AG08396 (cell line): ENCODE data around the gene CD151.
A peak's percentile ranks its signal among the peaks of the same experiment; 100 is the strongest.

Experiments
- DNase-seq: peaks from one replicate; pipeline ENCODE4 v3.0.0; 2012; ENCODE audit warnings: low spot score, mixed read lengths

CD151 gene

DNA sequence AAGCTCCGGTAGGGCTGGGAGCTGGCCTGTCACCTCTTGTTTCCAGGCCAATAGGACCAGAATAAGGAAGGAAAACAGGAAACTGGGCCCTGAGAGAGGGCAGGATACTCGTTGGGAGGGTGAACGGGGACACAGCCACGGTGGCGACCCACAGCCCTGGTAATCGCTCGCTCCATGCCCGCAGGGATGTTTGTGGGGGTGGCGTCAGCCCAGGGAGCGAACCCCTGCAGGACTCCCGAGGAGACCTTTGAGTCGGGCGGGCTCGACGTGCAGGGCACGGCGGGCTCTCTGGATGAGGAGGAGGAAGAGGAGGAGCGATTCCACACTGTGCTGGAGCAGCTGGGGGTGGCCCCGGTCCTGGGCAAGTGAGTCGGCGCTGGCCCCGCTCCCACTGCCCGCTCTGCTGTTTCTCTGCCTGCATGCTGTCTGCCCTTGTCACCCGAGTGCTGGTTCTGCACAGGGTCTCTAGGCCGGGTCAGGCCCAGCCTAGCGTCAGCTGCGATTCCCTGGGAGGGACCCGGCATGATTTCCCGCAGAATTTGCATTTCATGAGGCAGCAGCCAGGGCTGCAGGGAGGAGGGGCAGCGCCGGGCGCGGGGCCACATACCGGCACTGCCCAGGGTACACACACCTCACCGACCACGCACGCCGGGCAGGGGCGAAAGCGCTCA lies 3.4 kb upstream of the CD151 start:
- no peak for DNase-seq

- no peak for DNase-seq
Observed at GRCh38 chr11:829847-830294, 2.9 kb upstream of the CD151 start.

DNA sequence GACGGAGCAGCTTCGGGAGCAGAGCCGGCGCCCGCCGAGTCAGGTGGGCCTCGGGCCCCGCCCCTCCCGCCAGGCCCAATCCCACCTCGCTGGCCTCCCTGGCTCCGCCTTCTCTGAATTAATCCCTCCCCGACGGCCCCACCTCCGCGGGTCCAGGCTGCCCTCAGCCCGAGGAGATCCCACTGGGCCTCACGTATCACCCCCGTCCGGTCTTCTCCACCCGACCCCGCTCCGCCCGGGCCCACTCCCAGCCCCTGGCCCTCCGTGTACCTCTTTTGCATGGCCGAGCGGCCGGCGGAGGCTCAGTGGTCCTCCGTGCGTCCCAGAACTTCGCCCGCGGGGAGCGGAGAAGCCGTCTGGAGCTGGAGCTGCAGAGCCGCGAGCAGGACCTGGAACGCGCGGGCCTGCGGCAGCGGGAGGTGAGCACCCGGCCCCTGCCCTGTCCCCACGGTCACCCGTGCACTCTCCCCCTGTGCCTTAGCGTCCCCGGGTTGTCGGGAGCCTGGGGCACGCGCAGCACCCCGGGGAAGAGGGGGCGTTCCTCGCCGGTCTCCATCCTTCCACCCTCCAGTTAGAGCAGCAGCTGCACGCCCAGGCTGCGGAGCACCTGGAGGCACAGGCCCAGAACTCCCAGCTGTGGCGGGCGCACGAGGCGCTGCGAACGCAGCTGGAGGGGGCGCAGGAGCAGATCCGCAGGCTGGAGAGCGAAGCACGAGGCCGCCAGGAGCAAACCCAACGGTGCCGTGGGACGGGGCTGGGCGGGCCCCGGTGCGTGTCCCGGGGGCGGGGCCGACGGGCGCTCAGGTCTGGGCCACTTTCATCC lies 2.2 kb upstream of the CD151 start:
- DNase-seq: peak; percentile 73

- no peak for DNase-seq
Observed at GRCh38 chr11:831118-831864, 1.5 kb upstream of the CD151 start.

GRCh38 chr11:831961-832528 lies 707 bp upstream of the CD151 start:
- no peak for DNase-seq

DNA sequence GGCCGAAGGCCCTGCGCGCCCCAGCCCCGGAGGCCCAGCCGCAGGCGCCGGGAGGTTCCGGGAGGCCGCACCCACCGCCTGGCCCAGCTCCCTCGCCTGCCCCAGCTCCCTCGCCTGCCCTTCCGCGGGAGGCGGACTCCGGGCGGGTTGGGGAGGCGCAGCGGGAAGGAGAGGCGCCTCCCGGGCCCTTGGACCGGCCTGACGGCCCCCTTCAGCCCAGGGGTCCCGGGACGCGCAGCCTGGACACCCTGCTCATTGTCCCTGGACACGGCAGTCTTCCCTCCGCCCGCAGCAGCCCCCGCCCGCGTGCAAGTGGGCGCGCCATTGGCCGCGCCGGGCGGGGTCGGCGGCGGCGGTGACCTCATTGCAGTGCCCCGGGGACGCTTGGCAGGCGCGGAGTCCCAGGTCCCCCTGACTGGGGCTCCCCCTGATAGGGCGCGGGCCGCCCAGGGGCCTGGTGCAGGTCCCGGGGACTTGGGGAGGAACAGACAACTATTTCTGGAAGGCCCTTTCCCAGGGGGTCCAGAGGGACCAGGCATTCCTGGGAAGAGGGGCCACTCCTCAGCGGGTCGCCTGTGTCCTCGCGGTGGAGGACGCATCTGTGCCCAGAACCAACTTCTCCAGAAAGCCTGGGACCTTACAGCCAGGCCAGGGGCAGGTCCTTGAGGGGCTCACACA lies 501 bp downstream of the CD151 start:
- no peak for DNase-seq

DNA sequence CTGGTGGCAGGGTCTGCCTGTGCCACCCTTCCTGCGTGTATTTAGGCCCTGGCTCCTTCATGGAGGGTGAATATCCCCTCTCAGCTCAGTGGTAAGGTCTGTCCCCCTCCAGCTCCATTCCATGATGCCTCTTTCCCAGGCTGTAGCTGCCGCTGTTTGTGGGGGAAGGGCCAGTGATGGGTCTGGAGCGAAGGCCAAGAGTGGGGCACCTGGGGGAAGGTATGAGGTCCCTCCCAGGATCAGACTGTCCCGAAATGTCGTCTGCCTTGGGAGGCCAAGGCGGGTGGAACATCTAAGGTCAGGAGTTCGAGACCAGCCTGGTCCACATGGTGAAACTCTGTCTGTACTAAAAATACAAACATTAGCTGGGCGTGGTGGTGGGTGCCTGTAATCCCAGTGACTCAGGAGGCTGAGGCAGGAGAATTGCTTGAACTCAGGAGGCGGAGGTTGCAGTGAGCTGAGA lies 1.1 kb downstream of the CD151 start:
- no peak for DNase-seq

DNA sequence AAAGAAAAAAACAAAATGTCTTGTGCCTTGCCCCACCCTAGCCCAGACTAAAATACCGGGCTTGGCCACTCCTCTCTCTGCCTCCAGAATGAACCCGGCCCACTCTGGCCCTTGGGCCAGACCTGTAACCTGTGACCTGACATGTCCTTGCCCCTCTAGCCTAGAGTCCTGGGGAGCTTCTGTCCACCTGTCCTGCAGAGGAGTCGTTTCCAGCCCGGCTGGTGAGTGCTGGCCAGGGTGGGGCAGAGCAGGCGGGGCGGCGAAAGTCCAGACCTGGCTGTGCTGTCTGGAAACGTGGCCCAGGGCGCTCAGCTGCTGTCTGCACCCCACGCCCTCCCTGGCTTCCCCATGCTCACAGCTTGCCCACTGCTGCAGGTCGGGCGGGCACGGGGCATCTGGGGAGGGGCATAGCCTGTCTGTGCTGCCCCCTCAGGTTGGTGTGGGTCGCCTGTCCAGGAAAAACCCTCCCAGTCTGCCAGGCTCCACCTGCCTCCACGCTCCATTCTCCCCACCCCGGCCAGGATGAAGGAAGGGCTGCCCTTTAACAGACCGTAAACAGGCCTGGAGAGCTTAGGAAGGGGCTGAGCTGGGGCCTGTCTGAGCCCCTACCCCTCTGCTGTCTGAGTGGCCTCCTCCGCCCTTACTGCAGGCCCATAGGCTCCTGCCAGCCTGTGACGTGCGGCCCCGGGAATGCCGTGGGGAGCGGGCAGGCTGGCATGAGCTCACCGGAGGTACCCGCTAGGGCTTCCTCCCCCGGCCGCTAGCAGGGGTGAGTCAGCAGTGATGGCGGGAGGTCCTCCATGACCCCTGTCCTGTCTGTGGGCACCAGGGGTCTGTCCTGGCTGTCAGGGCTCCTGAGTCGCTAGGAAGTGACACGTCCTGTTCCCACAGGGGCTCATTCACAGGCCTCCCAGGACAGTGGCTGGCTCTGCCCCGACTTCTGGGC lies 1.9 kb downstream of the CD151 start:
- DNase-seq: peak; percentile 74

- no peak for DNase-seq
Observed at GRCh38 chr11:836274-836673, 3.5 kb downstream of the CD151 start.

DNA sequence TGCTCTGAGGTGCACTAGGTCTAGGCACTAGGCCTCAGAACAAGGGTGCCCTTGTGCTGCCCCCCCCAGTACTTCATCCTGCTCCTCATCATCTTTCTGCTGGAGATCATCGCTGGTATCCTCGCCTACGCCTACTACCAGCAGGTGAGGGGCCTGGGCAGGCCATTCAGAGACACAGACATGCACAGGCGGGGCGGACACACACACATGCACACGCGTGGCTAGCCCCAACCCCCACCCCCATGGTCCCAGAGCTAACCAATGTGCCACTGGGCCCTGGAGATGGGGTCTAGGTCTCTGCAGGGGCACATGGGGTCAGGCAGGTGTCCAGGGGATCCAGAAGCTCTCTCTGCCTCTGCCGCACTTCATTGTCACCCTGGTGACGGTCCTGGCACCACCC lies 3.9 kb downstream of the CD151 start:
- DNase-seq: no peak

GRCh38 chr11:837189-837989 lies 4.6 kb downstream of the CD151 start:
- DNase-seq: no peak

DNA sequence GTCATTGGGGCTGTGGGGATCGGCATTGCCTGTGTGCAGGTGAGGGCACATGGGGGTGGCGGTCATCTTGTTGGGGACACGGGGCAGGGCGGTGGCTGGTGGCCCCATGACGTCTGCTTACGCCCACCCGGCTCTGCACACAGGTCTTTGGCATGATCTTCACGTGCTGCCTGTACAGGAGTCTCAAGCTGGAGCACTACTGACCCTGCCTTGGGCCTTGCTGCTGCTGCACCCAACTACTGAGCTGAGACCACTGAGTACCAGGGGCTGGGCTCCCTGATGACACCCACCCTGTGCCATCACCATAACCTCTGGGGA lies 5.2 kb downstream of the CD151 start:
- DNase-seq: no peak

GRCh38 chr11:838441-839279 lies 5.9 kb downstream of the CD151 start:
- DNase-seq: no peak

DNA sequence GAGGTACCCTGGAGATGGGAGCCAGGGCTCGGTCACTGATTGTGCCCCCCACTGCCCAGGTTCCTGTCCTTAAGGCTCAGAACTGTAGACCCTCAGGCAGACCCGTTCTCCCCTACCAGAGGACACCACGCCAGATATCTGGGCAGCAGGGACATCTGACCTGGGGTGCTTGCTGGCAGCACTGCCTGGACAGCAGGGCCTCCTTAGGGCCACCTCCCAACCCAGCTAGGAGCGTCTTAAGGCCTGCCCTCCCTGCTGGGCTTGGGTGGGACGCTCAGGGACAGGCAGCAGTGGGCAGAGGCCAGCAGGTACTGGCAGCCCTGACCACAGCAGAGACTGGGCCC lies 6.5 kb downstream of the CD151 start:
- DNase-seq: no peak

DNA sequence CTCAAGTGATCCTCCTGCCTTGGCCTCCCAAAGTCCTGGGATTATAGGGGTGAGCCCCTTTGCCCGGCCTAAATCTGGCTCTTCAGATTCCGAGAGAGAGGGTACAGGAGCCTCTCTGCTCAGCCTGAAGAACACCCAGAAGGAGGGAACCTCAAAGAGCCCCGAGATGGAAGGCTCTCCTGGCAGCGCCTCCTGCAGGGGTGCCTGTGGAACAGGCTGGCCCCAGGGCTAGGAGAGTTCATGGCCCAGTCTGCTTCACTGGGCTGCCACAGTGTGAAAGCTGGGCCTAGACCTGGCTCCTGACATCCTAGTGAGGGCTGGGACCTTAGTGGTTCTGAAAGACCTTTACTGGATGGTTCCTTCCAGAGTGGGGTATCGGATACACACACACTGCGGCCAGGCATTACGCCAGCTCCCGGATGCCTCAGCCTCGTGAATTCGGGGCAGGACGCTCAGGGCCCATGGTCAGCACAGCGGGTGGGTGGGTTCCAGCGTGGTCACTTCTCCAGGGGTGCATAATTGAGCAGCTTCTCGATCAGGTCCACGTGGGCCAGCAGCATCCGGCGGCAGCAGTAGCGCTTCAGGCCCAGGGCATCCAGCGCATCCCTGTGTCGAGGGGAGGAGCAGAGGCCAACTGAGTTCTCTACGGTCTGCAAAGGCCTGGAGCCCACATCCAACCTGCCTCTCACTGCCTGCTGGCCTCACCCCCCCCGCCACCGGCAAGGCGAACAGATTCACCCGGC lies 7.3 kb downstream of the CD151 start:
- DNase-seq: no peak

DNA sequence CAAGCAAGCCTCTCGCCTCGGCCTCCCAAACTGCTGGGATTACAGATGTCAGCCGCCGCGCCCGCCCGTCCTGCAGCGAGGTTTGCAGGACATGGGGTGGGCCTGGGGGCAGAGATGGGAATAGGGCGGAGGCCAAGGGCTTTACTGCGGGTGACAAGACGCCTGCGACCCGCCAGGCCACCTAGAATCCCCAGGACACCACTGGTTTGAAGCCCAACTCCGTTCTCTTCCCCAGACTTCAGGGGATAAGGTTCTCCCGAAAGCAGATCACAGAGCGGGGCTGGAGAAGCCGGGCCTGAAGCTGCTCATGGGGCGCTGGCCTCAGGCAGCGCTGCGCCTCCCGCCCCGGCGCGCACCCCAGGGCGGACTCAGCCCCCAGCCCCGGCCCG lies 9.2 kb downstream of the CD151 start:
- DNase-seq: no peak

GRCh38 chr11:842370-843002 lies 9.7 kb downstream of the CD151 start, which contains the start of the genes POLR2L and TSPAN4:
Gene POLR2L, minus strand, starts transcription at chr11:842529. Its CDS starts 21 bp downstream, at chr11:842508.
Gene TSPAN4, plus strand, starts transcription at chr11:842852. Its CDS starts 7,453 bp downstream, at chr11:850305.
- peak; percentile 92 for DNase-seq
